Testis (tissue), 3 donors: ENCODE results near the gene PRKAR1B. TPM values are rescaled to one million over a fixed set of nuclear protein-coding genes. Genes with fewer than 3 reads are reported as not detected.
A peak's percentile ranks its signal among the peaks of the same experiment; 100 is the strongest.

Experiments
- DNase-seq: peaks from one replicate; pipeline ENCODE4 v3.0.0-alpha.2; 2019
- H3K27ac ChIP-seq, 2 donors: fragments of 200-600 bp; sonication (generic); one replicate each; pipeline ENCODE4 v1.5.1; 2019
- H3K27me3 ChIP-seq: fragments of 200-600 bp; sonication (generic); one replicate; pipeline ENCODE4 v1.5.1; 2019
- H3K36me3 ChIP-seq: fragments of 200-600 bp; sonication (generic); one replicate; pipeline ENCODE4 v1.5.1; 2017; ENCODE audit warnings: low read depth; ENCODE audit errors: missing control alignments
- H3K4me1 ChIP-seq: fragments of 200-600 bp; sonication (generic); one replicate; pipeline ENCODE4 v1.5.1; 2019
- H3K4me3 ChIP-seq, 2 donors: fragments of 200-600 bp; sonication (generic); one replicate each; pipeline ENCODE4 v1.5.1; 2017 to 2019
- H3K9me3 ChIP-seq: fragments of 200-600 bp; sonication (generic); one replicate; pipeline ENCODE4 v1.5.1; 2017
- CTCF ChIP-seq, 3 experiments: fragments of 450-650 bp in 2 of 3; fragments of 200-600 bp in 1 of 3; sonication (generic) in 1 of 3; IDR thresholded peaks; one replicate each; pipeline ENCODE4 v1.5.1; 2016 to 2019; ENCODE audit warnings: antibody characterized with exemption in 3 of 3, mild to moderate bottlenecking in 2 of 3, moderate library complexity in 1 of 3
- POLR2A ChIP-seq: fragments of 450-650 bp; IDR thresholded peaks from one replicate; pipeline ENCODE4 v1.6.1; 2017; ENCODE audit warnings: antibody characterized with exemption, mild to moderate bottlenecking, moderate library complexity
- WGBS, 2 donors: methylation state at CpG; one replicate each; pipeline ENCODE4 v1.1.5; 2018; 5-methylcytosine and 5-hydroxymethylcytosine counted together
- intact Hi-C: fragments of 100-400 bp; cut with DNase I; formaldehyde crosslinking; loops from one replicate; pipeline ENCODE4 v1.15.1; 2023; ENCODE audit warnings: low total_unique reads
- polyA plus RNA-seq: library from polyadenylated mRNA; stranded (reverse); fragments of 350-450 nt; fragmentation: Illumina TruSeq; extraction: RNeasy Lipid Tissue Mini Kit (QIAGEN cat#74804); gene quantifications from one replicate; pipeline ENCODE4 v1.2.3, GENCODE V29; 2014; ENCODE audit warnings: low read depth, low replicate concordance; ENCODE audit not compliant: insufficient read depth
- total RNA-seq, 2 donors: library from RNA; depleted of rRNA; stranded (reverse); fragments of >200 nt; gene quantifications; one replicate each; pipeline ENCODE4 v1.2.3, GENCODE V29; 2016

Gene PRKAR1B
- total and polyA plus RNA-seq, 3 donors from 2014 or later, result 27.8 to 35.7 (median 31.3) TPM

- intact Hi-C loops, result no loop called here
- Histone ChIP-seq H3K4me3 (no peak overlapping the region), H3K4me1 (peaks cover 5% of the 10 kb centered on the region), H3K9me3 (no peaks in the 10 kb centered on the region), H3K27me3 (no peaks in the 10 kb centered on the region), H3K36me3 (no peaks in the 10 kb centered on the region), H3K27ac (no peak overlapping the region)
- TF ChIP-seq POLR2A, result no peak
- no peak for TF ChIP-seq CTCF (IDR thresholded peaks at IDR 0.05)
- no peak for DNase-seq
- 92% methylated on average over 33 of the region's 33 CpGs for WGBS, 2 donors
Observed at GRCh38 chr7:575425-576366, 151.4 kb downstream of the PRKAR1B start.

- 91 to 93% methylated on average over 15 to 23 of the region's 23 CpGs for WGBS, 2 donors
- H3K4me3 ChIP-seq, result no peak overlapping the region
- no peaks in the 10 kb centered on the region for H3K9me3 ChIP-seq
- no peaks in the 10 kb centered on the region for H3K27me3 ChIP-seq
- TF ChIP-seq CTCF (IDR thresholded peaks at IDR 0.05) (no peak), POLR2A (no peak)
- peaks cover 5% of the 10 kb centered on the region for H3K4me1 ChIP-seq
- DNase-seq, result no peak
- no peaks in the 10 kb centered on the region for H3K36me3 ChIP-seq
- intact Hi-C loops, result no loop called here
- H3K27ac ChIP-seq, result no peak overlapping the region
Observed at GRCh38 chr7:574661-575395, 152.3 kb downstream of the PRKAR1B start.

- TF ChIP-seq POLR2A (no peak), CTCF (IDR thresholded peaks at IDR 0.05) (no peak)
- Histone ChIP-seq H3K4me1 (peaks cover 12% of the 10 kb centered on the region), H3K4me3 (no peak overlapping the region), H3K36me3 (no peaks in the 10 kb centered on the region), H3K27me3 (no peaks in the 10 kb centered on the region), H3K27ac (no peak overlapping the region), H3K9me3 (no peaks in the 10 kb centered on the region)
- intact Hi-C loops, result no loop called here
- 63 to 82% methylated on average over 21 to 23 of the region's 23 CpGs for WGBS, 2 donors
- DNase-seq, result peak; percentile 46
Observed at GRCh38 chr7:573933-574381, 153.1 kb downstream of the PRKAR1B start.

GRCh38 chr7:573269-573932, 153.7 kb downstream of the PRKAR1B start:
- TF ChIP-seq CTCF (IDR thresholded peaks at IDR 0.05), result no peak
- no peak for TF ChIP-seq POLR2A

More at GRCh38 chr7:573269-573932, 153.7 kb downstream of the PRKAR1B start:
- intact Hi-C loops, result no loop called here
- no peak overlapping the region for H3K27ac ChIP-seq
- H3K9me3 ChIP-seq, result no peaks in the 10 kb centered on the region
- no peaks in the 10 kb centered on the region for H3K36me3 ChIP-seq
- H3K4me1 ChIP-seq, result peaks cover 18% of the 10 kb centered on the region
- H3K4me3 ChIP-seq, result no peak overlapping the region
- DNase-seq, result no peak
- WGBS, 2 donors, result 84 to 89% methylated on average over 12 to 36 of the region's 36 CpGs
- no peaks in the 10 kb centered on the region for H3K27me3 ChIP-seq
